ENCODE measurements around the gene TRAF3.

Gene TRAF3

DNA sequence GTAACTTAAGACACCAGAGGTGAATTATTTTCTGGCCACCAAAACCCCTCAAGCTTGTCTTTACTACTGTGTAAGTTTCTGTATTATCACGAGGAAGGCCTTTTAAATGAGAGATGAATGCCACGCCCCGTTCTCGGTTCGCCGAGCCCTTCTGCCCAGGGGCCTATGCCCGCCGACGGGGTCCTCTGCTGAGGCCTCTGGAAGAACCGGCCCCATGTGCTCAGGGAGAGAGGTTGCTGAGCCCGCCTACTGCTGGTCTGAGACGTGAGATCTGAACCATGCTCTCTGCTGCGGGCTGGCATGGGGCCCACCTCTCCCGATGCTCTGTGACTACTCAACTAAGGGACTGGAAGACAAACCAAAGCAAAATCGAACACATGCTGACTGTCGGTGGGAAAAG, 166.2 kb downstream of the TRAF3 start:
- DNase-seq: no peak

DNA sequence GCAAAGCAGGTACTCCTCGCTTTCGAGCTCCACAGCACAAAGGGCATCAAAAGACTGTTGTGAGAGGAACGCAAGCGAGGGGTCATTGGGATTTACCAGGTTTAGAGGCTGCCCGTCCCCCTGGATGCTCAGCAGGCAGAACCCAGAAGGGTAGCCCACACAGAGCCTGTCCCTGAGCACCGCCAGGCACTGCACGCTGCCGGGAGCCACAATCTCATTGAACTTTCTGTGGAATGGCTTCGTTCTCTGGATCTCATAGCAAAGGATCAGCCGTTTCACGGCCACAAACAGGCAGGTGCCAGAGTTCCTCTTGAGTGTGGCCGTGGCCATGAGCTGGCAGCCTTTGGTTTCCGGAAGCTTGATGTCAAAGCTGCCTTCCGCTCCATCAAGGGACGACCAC, 166.7 kb downstream of the TRAF3 start:
- DNase-seq: no peak

DNA sequence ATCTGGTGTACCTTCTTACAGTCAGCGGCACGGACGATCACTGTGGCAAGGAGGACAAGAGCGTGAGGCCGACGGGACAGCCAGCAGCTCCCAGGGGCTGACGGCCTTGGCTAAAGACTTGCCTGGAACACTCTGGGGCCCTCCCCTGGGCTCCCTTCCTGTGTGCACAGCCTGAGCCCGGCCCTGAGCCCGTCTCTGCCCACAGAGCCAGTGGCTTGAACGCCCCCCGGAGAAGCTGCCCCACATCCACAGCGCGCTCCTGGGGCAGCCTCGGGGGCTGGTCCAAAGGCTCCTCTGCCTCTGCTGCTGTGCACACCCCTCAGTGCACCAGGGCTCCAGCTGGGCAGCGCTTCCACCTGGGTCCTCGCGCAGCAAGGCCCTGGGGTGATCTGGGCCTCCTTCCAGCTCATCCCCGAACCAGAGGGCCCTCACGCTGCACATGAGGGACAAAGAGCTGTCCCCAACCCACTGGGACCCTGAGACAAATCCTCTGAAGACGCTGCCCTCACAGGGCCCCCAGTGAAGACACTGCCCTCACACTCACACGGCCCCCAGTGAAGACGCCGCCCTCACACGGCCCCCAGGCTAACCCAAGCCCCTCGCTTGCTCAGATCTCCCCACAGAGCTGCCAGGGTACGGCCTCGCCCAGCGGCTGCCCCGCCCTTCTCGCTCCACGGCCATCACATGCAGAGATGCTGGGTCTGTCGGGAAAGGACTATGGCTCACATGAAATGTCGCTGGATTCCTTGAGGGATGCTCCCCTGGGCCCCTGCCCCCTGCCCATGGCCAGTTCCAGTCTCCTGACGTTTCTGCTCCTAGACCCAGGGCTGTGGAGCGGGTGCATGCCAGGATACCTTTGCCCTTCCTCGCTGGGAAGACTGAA, 167.4 kb downstream of the TRAF3 start:
- DNase-seq: no peak

DNA sequence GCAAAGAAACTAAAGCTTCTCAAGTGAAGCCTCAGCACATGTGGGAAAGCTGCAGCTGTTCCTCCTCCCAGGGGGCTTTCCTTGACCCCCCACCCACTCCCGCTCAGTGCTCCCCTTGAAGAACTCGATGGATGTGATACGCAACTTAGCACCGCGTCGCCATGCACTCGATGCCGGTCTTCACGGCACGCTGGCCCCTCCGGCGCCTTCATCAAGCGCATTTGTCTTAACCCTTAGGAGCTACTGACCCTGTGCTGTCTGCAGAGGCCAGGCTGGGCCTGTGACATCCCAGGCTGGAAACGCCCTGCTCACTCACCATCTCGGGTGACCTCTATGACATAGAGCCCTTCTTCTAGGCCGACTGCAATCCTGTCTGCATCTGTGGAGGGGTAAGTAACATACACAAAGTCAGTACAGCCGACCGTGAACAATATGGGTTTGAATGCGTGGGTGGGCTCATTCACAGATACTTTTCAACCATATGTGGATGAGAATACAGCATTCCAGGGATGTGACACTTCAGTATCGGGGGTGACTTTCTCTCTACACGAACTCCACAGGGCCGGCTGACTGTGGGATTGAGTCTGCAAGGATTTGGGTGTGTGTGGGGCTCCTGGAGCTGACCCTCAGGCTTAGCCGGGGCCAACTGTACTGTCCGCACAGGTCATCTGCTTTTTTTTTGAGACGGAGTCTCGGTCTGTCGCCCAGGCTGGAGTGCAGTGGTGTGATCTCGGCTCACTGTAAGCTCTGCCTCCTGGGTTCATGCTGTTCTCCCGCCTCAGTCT, 168.3 kb downstream of the TRAF3 start:
- no peak for DNase-seq

DNA sequence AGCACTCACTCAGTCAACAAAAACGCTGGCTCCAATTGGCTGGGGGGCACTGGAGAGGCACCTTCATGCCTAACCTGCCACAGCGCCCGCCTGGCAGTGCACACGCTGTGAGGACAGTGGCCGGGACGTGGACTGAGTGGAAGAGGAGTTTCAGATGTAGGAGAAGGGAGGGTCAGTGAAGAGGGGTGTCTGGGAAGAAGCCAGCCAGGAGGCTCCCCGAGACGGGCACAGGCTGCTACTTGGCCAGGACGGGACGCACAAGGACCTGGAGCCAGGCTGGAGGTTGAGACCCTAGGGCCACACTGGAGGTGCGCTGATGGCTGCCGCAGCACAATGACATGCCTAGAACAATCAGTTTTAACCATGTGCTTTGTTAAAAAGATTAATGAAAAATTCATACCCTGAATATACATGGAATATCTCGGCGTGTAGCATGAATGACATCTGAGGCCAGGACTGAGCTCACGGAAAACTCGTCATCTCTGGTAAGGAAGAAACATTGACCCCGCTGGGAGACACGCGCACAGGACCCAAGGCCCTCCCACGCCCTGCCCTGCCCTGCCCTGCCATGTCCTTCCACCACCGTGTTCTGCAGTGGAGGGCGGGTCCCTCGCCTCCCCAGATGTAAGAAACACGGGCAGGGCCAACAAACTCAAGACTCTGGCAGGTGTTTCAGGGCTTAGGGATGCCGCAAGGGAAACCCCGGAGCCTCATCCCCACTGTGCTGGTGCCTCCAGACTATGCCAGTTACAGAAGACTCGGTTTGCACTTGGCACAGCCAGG, 170.3 kb downstream of the TRAF3 start:
- no peak for DNase-seq

DNA sequence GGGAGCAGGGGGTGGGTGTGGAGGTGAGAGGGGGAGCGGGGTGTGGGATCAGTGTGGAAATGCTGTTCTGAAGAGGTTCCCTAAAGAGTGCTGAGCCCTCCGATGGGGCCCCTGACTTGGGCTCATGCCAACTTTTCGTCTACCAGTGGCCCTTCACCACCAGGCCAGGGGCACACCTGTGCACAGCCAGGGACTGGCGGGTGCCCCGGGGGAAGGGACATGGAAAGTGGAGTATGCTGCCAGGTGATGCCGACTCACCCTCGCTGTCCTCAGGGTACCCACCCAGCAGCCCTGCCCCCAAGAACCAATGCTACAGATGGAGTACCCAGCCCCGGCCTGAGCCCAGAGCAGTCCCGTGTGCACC, 171.4 kb downstream of the TRAF3 start:
- no peak for DNase-seq

DNA sequence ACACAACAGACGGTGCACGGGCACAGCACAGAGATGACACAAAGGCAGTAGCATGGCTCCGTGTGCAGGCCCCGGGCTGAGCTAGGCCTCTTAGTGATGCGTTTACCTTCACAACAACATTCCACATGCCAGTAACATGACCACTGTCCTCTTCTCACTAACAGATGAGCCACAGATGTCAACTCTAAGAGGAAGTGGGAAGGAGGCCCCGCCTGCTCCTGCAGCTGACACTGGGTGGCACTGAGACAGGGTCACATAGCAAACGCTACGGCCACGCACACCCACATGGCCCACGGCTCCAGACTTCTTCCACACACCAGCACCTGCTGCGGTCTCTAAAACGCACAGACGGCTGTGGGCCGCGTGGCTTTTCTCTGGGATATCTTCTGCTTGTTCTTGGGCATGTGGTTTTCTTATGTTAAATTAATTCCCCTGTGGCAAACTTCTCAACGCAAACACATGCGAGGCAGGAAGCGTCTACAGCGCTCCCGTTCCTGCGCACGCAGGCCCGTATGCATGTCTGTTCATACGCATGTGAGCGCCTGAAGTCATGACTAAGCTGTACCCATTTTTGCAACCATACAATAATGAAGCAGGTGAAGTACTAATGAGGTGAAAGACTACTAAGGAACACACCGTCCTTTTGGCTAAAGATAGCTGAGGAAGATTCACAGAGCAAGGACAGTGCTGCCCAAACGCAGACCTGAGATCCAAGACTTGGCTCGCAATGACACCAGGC, 172.0 kb downstream of the TRAF3 start:
- no peak for DNase-seq

DNA sequence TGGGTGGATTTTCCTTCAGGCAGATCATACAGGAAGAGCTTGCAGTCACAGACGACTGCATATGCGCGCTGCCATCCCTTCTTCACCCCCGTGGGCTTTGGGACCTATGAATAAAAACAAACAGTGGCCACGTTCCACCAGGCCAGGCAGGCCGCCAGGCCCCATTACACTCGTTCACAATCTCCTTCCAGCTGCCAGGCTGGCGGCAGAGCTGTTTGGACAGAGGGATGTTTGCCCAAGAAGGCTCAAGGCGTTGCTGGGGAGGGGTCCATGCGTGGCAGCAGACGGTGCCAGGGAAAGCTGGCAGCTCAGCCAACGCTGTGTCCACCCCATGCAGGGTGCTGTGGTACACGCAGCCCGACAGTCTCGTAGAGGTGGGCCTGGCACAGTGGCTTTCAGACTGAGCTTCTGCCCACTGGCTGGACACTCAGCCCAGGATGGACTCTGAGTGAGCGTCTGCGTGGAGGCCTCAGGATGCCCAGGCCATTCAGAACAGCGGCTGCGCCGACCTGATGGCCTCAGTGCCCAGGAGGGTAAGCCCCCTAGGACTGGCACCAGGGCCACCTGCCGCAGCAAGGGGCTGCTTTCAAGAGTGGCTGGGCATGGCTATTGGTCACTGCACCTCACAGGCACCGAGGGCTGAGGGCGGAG, 172.7 kb downstream of the TRAF3 start:
- no peak for DNase-seq

DNA sequence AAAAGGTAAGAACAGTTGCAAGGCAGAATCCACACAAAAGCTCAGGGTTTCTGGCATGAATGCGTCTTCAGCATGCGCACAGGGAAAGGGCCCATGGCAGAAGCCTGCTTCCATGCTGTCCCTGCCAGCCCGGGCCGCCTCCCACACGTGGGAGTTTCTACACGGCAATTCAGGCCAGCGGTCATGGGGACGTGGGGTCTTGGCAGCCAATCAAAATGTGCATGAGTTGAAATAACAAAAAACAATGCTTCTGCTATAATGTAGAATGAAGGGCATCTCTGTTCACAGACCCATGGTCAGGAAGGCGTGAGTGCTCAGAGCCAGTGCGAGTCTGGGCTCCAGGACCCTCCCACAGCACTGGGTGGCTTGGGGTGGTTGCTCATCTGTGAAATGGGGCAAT, 173.8 kb downstream of the TRAF3 start:
- DNase-seq: no peak

DNA sequence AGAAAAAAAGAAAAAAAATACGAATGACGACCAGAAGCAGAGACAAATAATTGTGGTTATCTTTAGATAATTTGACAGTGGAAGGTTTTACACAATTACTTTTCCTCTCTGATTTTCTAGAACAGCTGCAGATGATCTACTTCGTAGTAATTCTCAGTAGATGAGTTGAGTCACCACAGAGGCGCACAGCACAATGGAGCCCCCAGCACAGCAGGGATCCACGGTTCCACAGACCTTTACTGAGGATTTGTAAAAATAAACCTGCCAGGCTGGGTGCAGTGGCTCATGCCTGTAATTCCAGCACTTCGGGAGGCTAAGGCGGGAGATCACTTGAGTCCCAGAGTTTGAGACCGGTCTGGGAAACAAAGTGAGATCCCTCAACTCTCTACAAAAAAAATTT, 174.6 kb downstream of the TRAF3 start:
- no peak for DNase-seq

DNA sequence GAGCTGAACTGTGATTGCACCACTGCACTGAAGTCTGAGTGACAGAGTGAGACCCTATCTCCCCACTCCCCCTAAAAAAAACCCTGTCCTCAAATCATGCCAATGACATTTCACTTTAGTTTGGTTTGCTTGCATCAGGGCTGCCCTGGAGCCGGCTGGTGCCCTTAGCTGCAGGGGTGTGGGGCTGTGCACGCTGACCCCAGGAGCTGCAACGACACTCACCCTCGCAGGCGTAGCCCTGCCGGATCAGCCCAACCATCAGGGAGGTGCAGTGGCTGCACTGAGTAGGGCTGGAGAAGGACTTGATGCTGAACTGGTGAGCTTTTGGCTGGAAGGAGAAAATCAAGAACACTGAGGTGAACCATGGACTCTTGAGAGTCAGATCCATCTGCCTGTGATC, 175.0 kb downstream of the TRAF3 start:
- no peak for DNase-seq

DNA sequence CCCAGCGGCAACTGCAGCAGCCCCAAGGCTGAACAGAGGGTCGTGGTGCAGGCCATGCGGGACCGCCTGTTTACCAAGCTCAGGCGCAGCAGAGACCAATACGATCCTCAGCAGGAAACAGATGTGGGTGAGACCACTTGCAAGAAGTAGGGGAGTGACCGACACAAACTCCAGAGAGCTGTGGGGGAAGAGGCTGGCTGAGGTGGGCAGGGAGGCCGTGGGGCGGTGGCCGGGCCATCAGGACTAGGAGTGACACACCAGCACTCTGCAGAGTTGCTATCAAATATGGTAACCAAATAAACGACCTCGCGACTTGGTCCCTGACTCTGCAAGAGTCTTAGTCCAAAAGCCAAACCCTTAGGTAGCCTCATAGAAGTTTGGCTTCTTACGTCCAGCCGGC, 175.9 kb downstream of the TRAF3 start:
- DNase-seq: no peak

DNA sequence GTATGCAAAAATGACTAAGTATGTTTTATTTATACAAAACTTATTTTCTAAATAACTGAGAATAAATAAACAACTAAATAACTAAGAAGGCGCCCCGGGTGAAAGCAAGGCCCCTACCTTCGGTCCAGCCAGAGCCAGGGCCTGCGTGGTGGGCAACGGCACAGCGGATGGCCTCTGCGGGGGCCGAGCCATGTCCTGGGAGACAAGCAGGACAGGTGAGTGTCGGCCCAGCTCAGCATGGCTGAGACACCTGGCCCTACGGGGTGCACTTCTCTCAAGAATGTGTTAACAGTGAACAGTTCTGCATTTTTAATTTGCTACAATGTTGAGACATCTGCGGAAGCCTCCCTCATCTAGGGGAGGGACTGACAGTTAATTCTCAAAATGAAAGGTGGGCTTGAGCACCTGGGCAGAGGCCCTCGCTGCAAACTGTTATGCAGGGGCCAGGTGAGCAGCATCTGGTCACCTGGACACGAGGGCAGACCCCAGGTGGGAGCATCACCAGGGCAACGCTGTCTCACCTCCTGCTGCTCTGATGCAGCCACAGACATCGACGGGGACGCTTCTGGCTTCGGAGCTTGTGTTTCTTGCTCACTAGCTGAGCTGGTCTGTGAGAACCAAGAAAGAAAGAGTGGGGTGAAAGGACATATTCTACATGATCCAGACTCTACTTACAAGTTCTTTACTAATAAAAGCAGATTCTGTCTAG, 177.0 kb downstream of the TRAF3 start:
- no peak for DNase-seq

DNA sequence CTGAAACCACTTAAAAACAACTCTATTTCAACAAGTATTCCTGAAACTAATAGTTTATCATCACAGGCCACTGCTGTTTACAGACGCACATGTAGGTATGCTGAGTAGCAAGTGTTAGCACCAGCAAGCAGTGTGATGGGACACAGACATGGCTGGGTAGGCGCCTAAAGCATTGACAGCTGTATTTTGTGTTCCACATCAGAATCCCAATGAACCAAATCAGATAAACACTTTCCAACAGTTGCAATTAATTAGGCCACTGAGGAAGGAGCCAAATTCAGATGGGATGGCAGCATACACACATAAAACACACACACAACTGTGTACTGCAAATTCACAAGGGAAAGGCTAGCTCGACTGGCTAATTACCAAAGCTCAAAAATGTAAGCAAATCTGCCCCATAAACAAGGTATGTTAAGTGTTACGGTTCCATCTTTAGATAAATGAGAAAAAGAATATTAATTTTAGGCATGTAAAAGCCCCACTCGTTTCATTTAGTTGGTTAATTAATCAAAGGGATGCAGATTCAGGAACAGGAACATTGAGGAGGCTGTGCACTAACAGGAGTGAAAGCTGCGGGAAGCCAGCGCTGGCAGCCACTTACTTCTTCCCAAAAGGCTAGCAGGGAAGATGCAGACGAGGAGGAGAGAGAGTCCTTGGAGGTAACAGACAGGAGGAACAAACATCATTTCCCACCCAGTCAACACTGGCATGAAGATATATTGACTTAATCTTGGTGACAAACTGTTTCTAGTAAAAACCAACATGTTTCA, 178.6 kb downstream of the TRAF3 start:
- DNase-seq: no peak

DNA sequence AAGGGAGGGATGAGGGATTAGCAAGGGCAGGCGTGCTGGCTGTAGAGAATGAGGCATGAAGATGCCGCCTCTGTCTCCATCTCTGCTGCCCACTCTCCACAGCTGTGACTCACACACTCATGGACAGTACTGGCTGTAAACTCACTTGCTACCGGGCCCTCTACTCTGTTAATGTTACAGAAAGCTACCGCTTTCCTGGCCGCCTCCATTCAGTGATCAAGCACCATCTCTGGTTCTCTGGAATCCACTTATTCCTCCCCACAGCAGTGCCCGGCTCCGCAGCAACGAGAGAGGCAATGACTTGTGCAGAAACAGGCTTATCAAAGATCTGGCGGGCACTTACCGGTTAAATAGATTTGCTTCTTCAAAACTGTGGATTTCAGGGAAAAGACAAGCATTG, 180.0 kb downstream of the TRAF3 start:
- DNase-seq: no peak

DNA sequence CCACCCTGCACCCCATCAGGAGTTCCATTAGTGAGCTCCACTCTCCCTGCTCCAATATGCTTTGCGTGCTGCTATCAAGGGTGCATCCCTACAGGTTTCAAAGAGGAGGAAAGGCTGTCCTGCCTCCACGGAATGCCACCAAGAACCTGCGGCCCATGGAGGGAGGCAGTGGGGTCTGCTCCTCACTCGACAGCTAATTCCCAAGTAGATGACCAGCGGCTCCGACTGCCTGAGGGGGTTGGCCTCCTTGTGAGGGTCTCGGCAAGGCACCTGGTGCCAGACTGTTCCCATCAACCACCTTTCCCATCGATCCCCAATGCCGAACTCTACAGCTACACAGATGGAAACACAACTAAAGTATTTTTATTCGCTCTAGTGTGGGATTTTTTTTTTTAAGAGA, 181.2 kb downstream of the TRAF3 start:
- DNase-seq: no peak

All from cortex of kidney (tissue), 1 donor.